A673 (cell line): ENCODE results near the gene B4GALNT3.

ENCODE experiments used
- CTCF ChIP-seq: fragments of 300-800, 200-600 bp; sonication (generic); conservative IDR thresholded peaks from 2 replicates; pipeline ENCODE4 v1.5.1; 2017; ENCODE audit warnings: low read depth, mild to moderate bottlenecking, antibody characterized with exemption, low read length, moderate library complexity, mixed read lengths
- EZH2 ChIP-seq: fragments of 200-600 bp; sonication (generic); IDR thresholded peaks from 2 replicates; pipeline ENCODE4 v1.6.1; 2017; ENCODE audit warnings: borderline replicate concordance, low read depth, mild to moderate bottlenecking, mixed read lengths, antibody characterized with exemption, low read length; ENCODE audit not compliant: poor library complexity, severe bottlenecking

GRCh38 chr12:468671-469389, 9.1 kb downstream of the B4GALNT3 start:
- TF ChIP-seq CTCF (no peak), EZH2 (no peak)
